HTR-8/SVneo (cell line): ENCODE results near the gene FAM180A.

Experiments
- DNase-seq: peaks from one replicate; pipeline ENCODE4 v3.0.0; 2011; ENCODE audit warnings: low spot score, mixed read lengths; ENCODE audit not compliant: insufficient read length
- FAIRE-seq: peaks from 2 replicates; lab custom pipeline; 2011; peaks lifted over from hg19 to GRCh38; lab: Jason Lieb, UNC

The FAM180A gene

GRCh38 chr7:135692055-135692454, 56.6 kb downstream of the FAM180A start:
- no peak for FAIRE-seq
- no peak for DNase-seq

GRCh38 chr7:135690566-135690965, 58.0 kb downstream of the FAM180A start:
- DNase-seq (no peak), FAIRE-seq (no peak)

GRCh38 chr7:135687466-135687865, 61.1 kb downstream of the FAM180A start:
- no peak for FAIRE-seq
- no peak for DNase-seq

DNA sequence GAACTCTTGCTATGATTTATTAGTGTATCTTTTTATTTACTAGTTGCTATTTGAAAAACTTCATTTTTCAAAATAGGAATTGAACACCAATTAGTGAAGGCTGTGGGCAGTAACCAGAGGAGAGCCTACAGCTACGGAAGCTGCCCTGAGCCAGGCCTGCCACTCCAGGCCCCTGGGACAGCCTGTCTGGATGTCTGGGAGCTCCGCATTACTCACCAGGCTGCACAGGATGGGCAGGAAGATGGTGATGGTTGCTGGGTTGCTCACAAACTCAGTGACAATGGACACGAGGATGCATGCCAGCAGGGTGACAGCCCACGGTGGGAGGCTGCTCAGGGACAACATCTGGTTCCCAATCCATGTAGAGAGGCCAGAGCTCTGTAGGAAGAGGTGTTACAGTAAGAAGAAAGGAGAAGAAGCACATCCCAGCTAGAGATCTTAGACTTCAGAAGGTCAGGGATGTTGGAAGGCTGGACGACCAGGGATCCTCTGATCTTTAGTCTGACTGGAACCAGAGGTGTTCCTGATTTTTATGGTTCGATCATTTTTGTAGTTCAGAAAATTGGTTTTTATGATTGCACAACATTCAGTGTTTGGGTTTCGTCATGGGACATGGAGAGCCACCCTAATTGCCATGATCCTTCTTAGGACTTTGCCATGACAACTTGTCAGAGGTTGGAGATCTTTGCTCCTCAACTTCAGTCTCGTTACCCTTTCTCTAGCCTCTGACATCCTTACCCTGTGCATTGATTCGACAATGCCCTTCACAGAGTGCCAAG, 63.1 kb downstream of the FAM180A start:
- no peak for DNase-seq
- FAIRE-seq = no peak

GRCh38 chr7:135684699-135685098, 63.9 kb downstream of the FAM180A start:
- no peak for DNase-seq
- FAIRE-seq = no peak

GRCh38 chr7:135684136-135684535, 64.5 kb downstream of the FAM180A start:
- FAIRE-seq (no peak), DNase-seq (no peak)

DNA sequence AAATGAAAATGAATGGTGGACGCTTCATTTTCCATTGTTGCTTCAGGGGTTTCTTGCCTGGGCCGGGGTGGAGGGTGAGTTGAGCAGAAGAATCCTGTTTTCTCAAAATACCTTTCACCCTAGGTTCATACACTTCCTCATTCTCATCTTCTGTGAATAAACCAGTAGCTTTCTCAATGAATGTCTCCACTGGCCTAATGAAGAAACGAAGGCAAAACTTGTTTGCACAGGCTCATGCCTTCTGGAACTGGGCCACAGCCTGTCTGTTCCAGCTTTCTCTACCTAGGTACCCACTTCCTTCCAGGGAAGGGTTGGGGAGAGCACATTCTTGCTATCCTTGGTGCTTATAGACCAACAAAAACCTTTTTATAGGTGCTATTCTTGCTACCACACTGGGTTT, 65.0 kb downstream of the FAM180A start:
- FAIRE-seq = no peak
- no peak for DNase-seq

- FAIRE-seq (no peak), DNase-seq (no peak)
Measured at GRCh38 chr7:135682191-135682590, 66.4 kb downstream of the FAM180A start.

GRCh38 chr7:135681762-135682161, 66.9 kb downstream of the FAM180A start:
- no peak for DNase-seq
- FAIRE-seq = no peak
